Endothelial cell of umbilical vein (primary cell): Measurements from ENCODE around the gene GARIN1A.
"Not testable (repeated sequence)": the region's sequence is repeated elsewhere in the genome, so short reads cannot be mapped to it uniquely, and the experiment has no call there.

Experiments used
- CTCF ChIP-seq, 2 donors: IDR thresholded peaks; 1 replicate in 1 of 2; 2 replicates in 1 of 2; pipeline ENCODE4 v1.5.1; 2011; ENCODE audit warnings: low read length in 2 of 2, mild to moderate bottlenecking in 2 of 2, moderate library complexity in 2 of 2, control low read depth in 1 of 2, inconsistent platforms in 1 of 2, low read depth in 1 of 2; ENCODE audit not compliant: insufficient read depth in 1 of 2; ENCODE audit errors: extremely low read depth in 1 of 2
- EZH2 ChIP-seq: IDR thresholded peaks from 2 replicates; pipeline ENCODE4 v1.6.1; 2012; ENCODE audit warnings: borderline replicate concordance, low read depth, mild to moderate bottlenecking, moderate library complexity, low read length, inconsistent platforms; ENCODE audit not compliant: severe bottlenecking
- MYC ChIP-seq: IDR thresholded peaks from one replicate; pipeline ENCODE4 v1.6.1; 2011; ENCODE audit warnings: mild to moderate bottlenecking, low read depth, low read length
- POLR2A ChIP-seq: IDR thresholded peaks from 2 replicates; pipeline ENCODE4 v1.6.1; 2012; ENCODE audit warnings: low read depth, mild to moderate bottlenecking, control low read depth, low read length

GRCh38 chr7:128654501-128654900 is 17.6 kb upstream of the GARIN1A start:
- not testable (repeated sequence) for TF ChIP-seq EZH2; MYC; CTCF (IDR thresholded peaks at IDR 0.05; ENCODE audit: extremely low read depth in 1 of 2, insufficient read depth in 1 of 2, low read depth in 1 of 2, low read length in 2 of 2); POLR2A
